K562 (cell line): Measurements from ENCODE around the gene HOGA1. TPM values are rescaled to one million over a fixed set of nuclear protein-coding genes. Genes with fewer than 3 reads are reported as not detected.

Source experiments
- ATAC-seq: fragments of 200-7000 bp; cut with Tn5 transposase; 3 replicates; pipeline ENCODE4 v1.9.1; 2020; ENCODE audit warnings: moderate library complexity
- BruUV-seq: library from RNA; stranded (reverse); fragments of 400-500 nt; replicated peaks from 2 replicates; lab custom pipeline; 2021; lab: Mats Ljungman, UMichigan
- CTCF ChIA-PET: fragments of 300-600 bp; formaldehyde crosslinking; extraction: SDS; loops from one replicate; lab custom pipeline; 2021; ENCODE audit warnings: low intra/inter-chr PET ratio; lab: Yijun Ruan, JAX
- POLR2A ChIA-PET: fragments of 300-600, 350-650 bp; sonication (Branson Sonifier 250); formaldehyde crosslinking; extraction: SDS; loops from one replicate; lab custom pipeline; 2021; ENCODE audit warnings: antibody characterized with exemption, inconsistent platforms; lab: Yijun Ruan, JAX
- DNase-seq, 4 experiments: peaks; one replicate each; pipeline versions ENCODE4 v3.0.0 to v3.0.0-alpha.2; 2011 to 2018; ENCODE audit warnings: low spot score in 3 of 4, mixed read lengths in 3 of 4; ENCODE audit errors: extremely low read depth in 1 of 4
- FAIRE-seq: peaks from 2 replicates; lab custom pipeline; 2011; peaks lifted over from hg19 to GRCh38; lab: Jason Lieb, UNC
- H2AFZ ChIP-seq: 2 replicates; pipeline ENCODE4 v1.6.0; 2011; ENCODE audit warnings: low read depth, low read length, control low read depth, inconsistent platforms
- H3K27ac ChIP-seq: fragments of 200-600 bp; 3 replicates; pipeline ENCODE4 v1.8.0; 2011; ENCODE audit warnings: low read depth, mild to moderate bottlenecking, control low read depth, inconsistent platforms, low read length, moderate library complexity, mixed read lengths; ENCODE audit errors: extremely low read depth
- H3K27me3 ChIP-seq, 2 experiments: fragments of 300-600 bp in 1 of 2; 2 replicates in 1 of 2; 3 replicates in 1 of 2; pipeline versions ENCODE4 v1.6.0 to v1.8.0; 2011; ENCODE audit warnings: inconsistent platforms in 2 of 2, low read length in 2 of 2, mild to moderate bottlenecking in 1 of 2, mixed read lengths in 1 of 2, moderate library complexity in 1 of 2; ENCODE audit not compliant: control insufficient read depth in 2 of 2, insufficient read depth in 2 of 2
- H3K36me3 ChIP-seq: fragments of 300-600 bp; 3 replicates; pipeline ENCODE4 v1.8.0; 2011; ENCODE audit warnings: mild to moderate bottlenecking, low read length, inconsistent platforms; ENCODE audit not compliant: control insufficient read depth, insufficient read depth
- H3K4me1 ChIP-seq, 2 experiments: fragments of 200-600 bp in 1 of 2; replicated peaks in 1 of 2; 2 replicates in 1 of 2; 3 replicates in 1 of 2; pipeline versions ENCODE4 v1.5.1 to v1.8.0; 2011; ENCODE audit warnings: inconsistent platforms in 2 of 2, low read length in 2 of 2, mild to moderate bottlenecking in 1 of 2, mixed read lengths in 1 of 2, moderate library complexity in 1 of 2; ENCODE audit not compliant: control insufficient read depth in 2 of 2, insufficient read depth in 2 of 2
- H3K4me2 ChIP-seq: 2 replicates; pipeline ENCODE4 v1.6.1; 2011; ENCODE audit warnings: low read length, control low read depth, inconsistent platforms, mixed read lengths; ENCODE audit not compliant: insufficient read depth
- H3K4me3 ChIP-seq: fragments of 200-600 bp; sonication (generic), shearing (Covaris generic); 2 replicates; pipeline ENCODE4 v1.5.1; 2016; ENCODE audit warnings: control low read depth, inconsistent platforms
- H3K79me2 ChIP-seq: fragments of 200-600 bp; 3 replicates; pipeline ENCODE4 v1.8.0; 2011; ENCODE audit warnings: low read length, inconsistent platforms; ENCODE audit not compliant: control insufficient read depth, insufficient read depth
- H3K9ac ChIP-seq, 2 experiments: 2 replicates each; pipeline versions ENCODE4 v1.6.0 to v1.6.1; 2011; ENCODE audit warnings: low read depth in 2 of 2, low read length in 2 of 2, control low read depth in 1 of 2, inconsistent platforms in 1 of 2, mild to moderate bottlenecking in 1 of 2, mixed read lengths in 1 of 2; ENCODE audit not compliant: insufficient read depth in 1 of 2
- H3K9me1 ChIP-seq: one replicate; pipeline ENCODE4 v1.6.0; 2011; ENCODE audit warnings: inconsistent platforms, mild to moderate bottlenecking, low read length, moderate library complexity; ENCODE audit not compliant: control insufficient read depth, insufficient read depth
- H3K9me3 ChIP-seq: replicated peaks from 2 replicates; pipeline ENCODE4 v1.5.1; 2011; ENCODE audit warnings: low read depth, low read length, inconsistent platforms; ENCODE audit not compliant: control insufficient read depth, insufficient read depth
- H4K20me1 ChIP-seq: replicated peaks from 2 replicates; pipeline ENCODE4 v1.6.1; 2011; ENCODE audit warnings: low read length, inconsistent platforms, mixed read lengths; ENCODE audit not compliant: control insufficient read depth, insufficient read depth
- ATF3 ChIP-seq, 2 experiments: fragments of 450-650 bp in 1 of 2; sonication (generic) in 1 of 2; formaldehyde crosslinking in 1 of 2; IDR thresholded peaks in 1 of 2; conservative IDR thresholded peaks in 1 of 2; 2 replicates each; pipeline versions ENCODE4 v1.6.1 to v1.8.1; 2016 to 2023; ENCODE audit warnings: mild to moderate bottlenecking in 2 of 2, moderate library complexity in 2 of 2, inconsistent platforms in 1 of 2, missing genetic modification reagents in 1 of 2
- CEBPB ChIP-seq: fragments of 450-650 bp; IDR thresholded peaks from 2 replicates; pipeline ENCODE4 v1.6.1; 2016; ENCODE audit warnings: missing genetic modification characterization, missing compliant biosample characterization
- CEBPG ChIP-seq, 3 experiments: fragments of 200-800 bp in 1 of 3; sonication (Bioruptor generic) in 1 of 3; sonication (generic) in 1 of 3; formaldehyde crosslinking in 1 of 3; IDR thresholded peaks in 2 of 3; conservative IDR thresholded peaks in 1 of 3; 2 replicates each; pipeline versions ENCODE4 v1.6.1 to v1.8.0; 2016 to 2022; ENCODE audit warnings: missing compliant biosample characterization in 2 of 3, missing genetic modification characterization in 2 of 3, mild to moderate bottlenecking in 1 of 3, missing genetic modification reagents in 1 of 3
- CUX1 ChIP-seq: fragments of 200-800 bp; sonication (Bioruptor generic); IDR thresholded peaks from 2 replicates; pipeline ENCODE4 v1.6.1; 2016; ENCODE audit warnings: missing genetic modification characterization, missing compliant biosample characterization
- KLF16 ChIP-seq: IDR thresholded peaks from 2 replicates; pipeline ENCODE4 v1.6.1; 2016; ENCODE audit warnings: antibody characterized with exemption
- WGBS: fragments of 100-300 bp; shearing (Covaris generic); methylation state at CpG from one replicate; pipeline ENCODE4 v1.1.6; 2016; ENCODE audit warnings: low coverage, mixed read lengths; ENCODE audit not compliant: insufficient coverage; ENCODE audit errors: missing lambda C conversion rate; 5-methylcytosine and 5-hydroxymethylcytosine counted together
- in situ Hi-C: fragments of 300-500 bp; cut with MboI; formaldehyde crosslinking; loops from 4 replicates; pipeline ENCODE4 v1.15.0; 2018; ENCODE audit warnings: inconsistent platforms, mixed read lengths
- intact Hi-C: fragments of 100-400 bp; cut with micrococcal nuclease; formaldehyde crosslinking; loops from 2 replicates; pipeline ENCODE4 v1.14.2; 2022
- polyA plus RNA-seq, 8 experiments: library from polyadenylated mRNA; depleted of rRNA in 4 of 8; stranded (reverse) in 5 of 8; unstranded in 3 of 8; fragments of >200 nt; fragmentation: Nextera tagmentation in 2 of 8; fragmentation: Illumina TruSeq in 1 of 8; extraction: Ambion mirVana in 2 of 8; extraction: Trizol in 1 of 8; gene quantifications; 2 replicates each; pipeline versions ENCODE4 v1.2.1 to v1.2.3, GENCODE V29; 2011 to 2014; ENCODE audit warnings: inconsistent platforms in 1 of 8, missing spikeins in 1 of 8
- total RNA-seq, 7 experiments: library from RNA; depleted of rRNA in 6 of 7; stranded (reverse); fragments of >200 nt in 6 of 7; fragmentation: Illumina TruSeq in 2 of 7; extraction: Trizol in 2 of 7; gene quantifications; 2 replicates each; pipeline versions ENCODE4 v1.2.1 to v1.2.3, GENCODE V29; 2011 to 2021; ENCODE audit warnings: low replicate concordance in 1 of 7

The HOGA1 gene
- total and polyA plus RNA-seq, 9 of the 15 experiments (the other 6 are each of a cell fraction or from before 2014, with no cell fraction given), result not detected

- no peak for ATAC-seq
- Histone ChIP-seq H3K4me2 (no peak overlapping the region), H3K27me3 (no peaks in the 10 kb centered on the region), H3K9me1 (no peaks in the 10 kb centered on the region), H3K4me1 (peaks cover 12 to 21% of the 10 kb centered on the region in 2 experiments; a peak in 4 of 5 replicates), H3K36me3 (peaks cover 5% of the 10 kb centered on the region; the same call in 1 of the 3 replicates), H3K9me3 (no peaks in the 10 kb centered on the region), H4K20me1 (no peaks in the 10 kb centered on the region), H3K4me3 (no peak overlapping the region), H3K9ac (no peak overlapping the region), H3K79me2 (peaks cover 27% of the 10 kb centered on the region), H2AFZ (no peak overlapping the region), H3K27ac (no peak overlapping the region; the same call in 2 of the 3 replicates)
- WGBS, result 86% methylated on average over 5 of the region's 5 CpGs
- in situ Hi-C loops, result no loop called here
- peak; percentile 53; the same call in 1 of the 2 replicates for TF ChIP-seq CEBPG (CRISPR knock-in tag; IDR thresholded peaks at IDR 0.05)
- peak in 1 of 2 experiments; percentile 45; a peak in 1 of 4 replicates for TF ChIP-seq CEBPG (tag; conservative IDR thresholded peaks at IDR 0.05 in 1 of 2, IDR thresholded peaks at IDR 0.05 in 1 of 2)
- peak; percentile 72 for TF ChIP-seq ATF3 (IDR thresholded peaks at IDR 0.05)
- TF ChIP-seq ATF3 (CRISPR knock-in tag; conservative IDR thresholded peaks at IDR 0.05), result no peak
- TF ChIP-seq CEBPB, result 0 out of 2 replicates have a peak, but pooled peaks have one; percentile 6
- no peak for TF ChIP-seq CUX1 (CRISPR knock-in tag)
- no peak for TF ChIP-seq KLF16
- BruUV-seq, result no TSS peak
- DNase-seq, result no peak
- FAIRE-seq, result no peak
- ChIA-PET CTCF (no interaction called here), POLR2A (no interaction called here)
- intact Hi-C loops, result no loop called here
Observed at GRCh38 chr10:97629289-97629688, 45.1 kb downstream of the HOGA1 start.
